HepG2 (cell line): ENCODE measurements around the gene SVOPL. TPM values are rescaled to one million over a fixed set of nuclear protein-coding genes. Genes with fewer than 3 reads are reported as not detected.

Experiments used
- ATAC-seq: fragments of 200-7000 bp; cut with Tn5 transposase; 3 replicates; pipeline ENCODE4 v1.9.1; 2020; ENCODE audit warnings: mild to moderate bottlenecking, moderate library complexity
- BruUV-seq: library from RNA; stranded (reverse); fragments of 400-500 nt; replicated peaks from 2 replicates; lab custom pipeline; 2021; lab: Mats Ljungman, UMichigan
- CTCF ChIA-PET: fragments of 300-600 bp; formaldehyde crosslinking; extraction: SDS; loops from one replicate; lab custom pipeline; 2021; ENCODE audit warnings: low total read pairs, inconsistent platforms, low intra/inter-chr PET ratio; lab: Yijun Ruan, JAX
- POLR2A ChIA-PET: fragments of 350-600 bp; sonication (Branson Sonifier 250); formaldehyde crosslinking; loops from one replicate; lab custom pipeline; 2020; ENCODE audit warnings: antibody characterized with exemption, inconsistent platforms; lab: Yijun Ruan, JAX
- DNase-seq: peaks from one replicate; pipeline ENCODE4 v3.0.0-alpha.2; 2015; ENCODE audit warnings: low spot score
- FAIRE-seq: peaks from 3 replicates; lab custom pipeline; 2011; peaks lifted over from hg19 to GRCh38; lab: Jason Lieb, UNC
- H2AFZ ChIP-seq: one replicate; pipeline ENCODE4 v1.6.1; 2011; ENCODE audit warnings: low read length, inconsistent platforms
- H3K27ac ChIP-seq: fragments of 300-600 bp; 3 replicates; pipeline ENCODE4 v1.8.0; 2011; ENCODE audit warnings: mixed run types, mild to moderate bottlenecking, mixed read lengths, low read length, inconsistent platforms; ENCODE audit not compliant: insufficient read depth; ENCODE audit errors: extremely low read length
- H3K27me3 ChIP-seq, 2 experiments: fragments of 200-600 bp in 1 of 2; 2 replicates in 1 of 2; 3 replicates in 1 of 2; pipeline versions ENCODE4 v1.6.0 to v1.8.0; 2011; ENCODE audit warnings: low read length in 2 of 2, mild to moderate bottlenecking in 2 of 2, moderate library complexity in 2 of 2, inconsistent platforms in 1 of 2; ENCODE audit not compliant: insufficient read depth in 2 of 2, control insufficient read depth in 1 of 2
- H3K36me3 ChIP-seq, 2 experiments: fragments of 200-600 bp in 1 of 2; replicated peaks in 1 of 2; 2 replicates in 1 of 2; 3 replicates in 1 of 2; pipeline versions ENCODE4 v1.5.1 to v1.8.0; 2011; ENCODE audit warnings: low read length in 2 of 2, inconsistent platforms in 1 of 2; ENCODE audit not compliant: insufficient read depth in 2 of 2, control insufficient read depth in 1 of 2
- H3K4me1 ChIP-seq: 2 replicates; pipeline ENCODE4 v1.5.1; 2012; ENCODE audit warnings: low read length, inconsistent platforms; ENCODE audit not compliant: insufficient read depth
- H3K4me2 ChIP-seq: 2 replicates; pipeline ENCODE4 v1.6.0; 2011; ENCODE audit warnings: low read depth, low read length, inconsistent platforms
- H3K4me3 ChIP-seq, 3 experiments: fragments of 200-600 bp in 1 of 3; sonication (generic), shearing (Covaris generic) in 1 of 3; replicated peaks in 1 of 3; 2 replicates each; pipeline ENCODE4 v1.5.1; 2011 to 2016; ENCODE audit warnings: low read length in 3 of 3, inconsistent platforms in 2 of 3, low read depth in 2 of 3, mild to moderate bottlenecking in 2 of 3, control low read depth in 1 of 3, mixed read lengths in 1 of 3; ENCODE audit not compliant: insufficient read depth in 1 of 3
- H3K79me2 ChIP-seq: one replicate; pipeline ENCODE4 v1.6.1; 2011; ENCODE audit warnings: low read length, inconsistent platforms; ENCODE audit not compliant: insufficient read depth
- H3K9ac ChIP-seq: 2 replicates; pipeline ENCODE4 v1.6.0; 2011; ENCODE audit warnings: mild to moderate bottlenecking, low read depth, low read length, inconsistent platforms; ENCODE audit not compliant: insufficient read depth
- H3K9me3 ChIP-seq: 2 replicates; pipeline ENCODE4 v1.5.1; 2012; ENCODE audit warnings: mild to moderate bottlenecking, low read length
- H4K20me1 ChIP-seq: 2 replicates; pipeline ENCODE4 v1.6.0; 2011; ENCODE audit warnings: inconsistent platforms, mild to moderate bottlenecking, low read length, moderate library complexity; ENCODE audit not compliant: insufficient read depth
- ARID3A ChIP-seq: IDR thresholded peaks from 2 replicates; pipeline ENCODE4 v1.6.1; 2012; ENCODE audit warnings: low read depth, low read length, improper control_type of control experiment
- ASH2L ChIP-seq: fragments of 300-600, 200-600 bp; sonication (generic); IDR thresholded peaks from 2 replicates; pipeline ENCODE4 v1.7.0; 2017; ENCODE audit warnings: low read depth, mild to moderate bottlenecking, moderate library complexity, mixed read lengths, low read length; ENCODE audit not compliant: insufficient read length
- ATF2 ChIP-seq: sonication (generic); formaldehyde crosslinking; IDR thresholded peaks from 2 replicates; pipeline ENCODE4 v1.4.0; 2020; ENCODE audit warnings: missing genetic modification reagents
- BRD4 ChIP-seq: sonication (generic); formaldehyde crosslinking; IDR thresholded peaks from 2 replicates; pipeline ENCODE4 v1.4.0; 2020; ENCODE audit warnings: missing genetic modification reagents
- CENPX ChIP-seq: sonication (generic); formaldehyde crosslinking; IDR thresholded peaks from 2 replicates; pipeline ENCODE4 v1.9.0; 2021; ENCODE audit warnings: mild to moderate bottlenecking, missing genetic modification reagents, moderate library complexity
- ELF4 ChIP-seq: sonication (generic); formaldehyde crosslinking; IDR thresholded peaks from 2 replicates; pipeline ENCODE4 v1.5.0; 2020; ENCODE audit warnings: missing genetic modification reagents, mild to moderate bottlenecking, moderate library complexity, borderline replicate concordance
- GATAD1 ChIP-seq: IDR thresholded peaks from 2 replicates; pipeline ENCODE4 v1.6.1; 2016; ENCODE audit warnings: missing genetic modification reagents, missing compliant biosample characterization
- HOXA7 ChIP-seq: sonication (generic); formaldehyde crosslinking; IDR thresholded peaks from 2 replicates; pipeline ENCODE4 v1.8.1; 2022; ENCODE audit warnings: mild to moderate bottlenecking, missing genetic modification reagents, moderate library complexity
- MED13 ChIP-seq: sonication (generic); formaldehyde crosslinking; IDR thresholded peaks from 2 replicates; pipeline ENCODE4 v1.5.0; 2020; ENCODE audit warnings: missing genetic modification reagents
- MTA1 ChIP-seq: sonication (generic); formaldehyde crosslinking; IDR thresholded peaks from 2 replicates; pipeline ENCODE4 v1.4.0; 2020; ENCODE audit warnings: missing genetic modification reagents, mild to moderate bottlenecking, borderline replicate concordance
- PAF1 ChIP-seq: IDR thresholded peaks from 2 replicates; pipeline ENCODE4 v1.6.1; 2016; ENCODE audit warnings: missing genetic modification reagents, missing compliant biosample characterization
- PHF21A ChIP-seq: sonication (generic); formaldehyde crosslinking; IDR thresholded peaks from 2 replicates; pipeline ENCODE4 v1.5.0; 2020; ENCODE audit warnings: mild to moderate bottlenecking, missing genetic modification reagents
- RORA ChIP-seq: sonication (generic); formaldehyde crosslinking; IDR thresholded peaks from 2 replicates; pipeline ENCODE4 v1.5.0; 2020; ENCODE audit warnings: mild to moderate bottlenecking, missing genetic modification reagents, moderate library complexity
- SETDB1 ChIP-seq: sonication (generic); formaldehyde crosslinking; IDR thresholded peaks from 2 replicates; pipeline ENCODE4 v1.5.1; 2020; ENCODE audit warnings: missing genetic modification reagents, mild to moderate bottlenecking, borderline replicate concordance
- THAP11 ChIP-seq: IDR thresholded peaks from 2 replicates; pipeline ENCODE4 v1.6.1; 2016; ENCODE audit warnings: missing biosample characterization, missing genetic modification reagents
- ZBTB21 ChIP-seq: sonication (generic); formaldehyde crosslinking; IDR thresholded peaks from 2 replicates; pipeline ENCODE4 v1.4.0; 2020; ENCODE audit warnings: missing genetic modification reagents
- ZBTB42 ChIP-seq: sonication (generic); formaldehyde crosslinking; IDR thresholded peaks from 2 replicates; pipeline ENCODE4 v1.5.0; 2020; ENCODE audit warnings: mild to moderate bottlenecking, missing genetic modification reagents
- ZIK1 ChIP-seq: sonication (generic); formaldehyde crosslinking; IDR thresholded peaks from 2 replicates; pipeline ENCODE4 v1.5.0; 2020; ENCODE audit warnings: mild to moderate bottlenecking, low read depth, missing genetic modification reagents, borderline replicate concordance
- ZNF225 ChIP-seq: sonication (generic); formaldehyde crosslinking; IDR thresholded peaks from 2 replicates; pipeline ENCODE4 v1.4.0; 2020; ENCODE audit warnings: mild to moderate bottlenecking, missing genetic modification reagents
- ZNF30 ChIP-seq: sonication (generic); formaldehyde crosslinking; IDR thresholded peaks from 2 replicates; pipeline ENCODE4 v1.5.0; 2020; ENCODE audit warnings: mild to moderate bottlenecking, missing genetic modification reagents
- ZNF530 ChIP-seq: sonication (generic); formaldehyde crosslinking; IDR thresholded peaks from 2 replicates; pipeline ENCODE4 v1.5.0; 2020; ENCODE audit warnings: low read depth, mild to moderate bottlenecking, missing genetic modification reagents
- ZNF749 ChIP-seq: sonication (generic); formaldehyde crosslinking; IDR thresholded peaks from 2 replicates; pipeline ENCODE4 v1.8.0; 2022; ENCODE audit warnings: mild to moderate bottlenecking, missing genetic modification reagents, moderate library complexity, borderline replicate concordance
- ZNF841 ChIP-seq: sonication (generic); formaldehyde crosslinking; IDR thresholded peaks from 2 replicates; pipeline ENCODE4 v1.8.1; 2023; ENCODE audit warnings: missing genetic modification reagents, borderline replicate concordance
- WGBS: methylation state at CpG from one replicate; pipeline ENCODE4 v1.1.6; 2017; ENCODE audit warnings: low lambda C conversion rate; 5-methylcytosine and 5-hydroxymethylcytosine counted together
- in situ Hi-C: cut with HindIII; loops from 2 replicates; pipeline ENCODE4 v1.10.0; 2017; ENCODE audit warnings: low pct_unique_long_range_greater_than_20kb; ENCODE audit not compliant: extremely low pct_ligation_motif_present
- intact Hi-C: fragments of 100-400 bp; cut with micrococcal nuclease; formaldehyde crosslinking; loops from one replicate; pipeline ENCODE4 v1.10.0; 2022; ENCODE audit not compliant: unreplicated experiment
- polyA plus RNA-seq, 8 experiments: library from polyadenylated mRNA; depleted of rRNA in 3 of 8; stranded (reverse) in 7 of 8; unstranded in 1 of 8; fragments of >200 nt; fragmentation: Illumina TruSeq in 4 of 8; extraction: Trizol in 4 of 8; gene quantifications; 2 replicates each; pipeline versions ENCODE4 v1.2.1 to v1.2.3, GENCODE V29; 2011 to 2016; ENCODE audit warnings: low read depth in 4 of 8, missing spikeins in 1 of 8, mixed read lengths in 1 of 8; ENCODE audit not compliant: insufficient read depth in 1 of 8
- total RNA-seq, 5 experiments: library from RNA; depleted of rRNA; stranded (reverse); fragments of >200 nt; fragmentation: Illumina TruSeq; extraction: Trizol; gene quantifications; 2 replicates each; pipeline ENCODE4 v1.2.3, GENCODE V29; 2016; ENCODE audit warnings: low read depth in 1 of 5

Gene SVOPL
- total and polyA plus RNA-seq, 2 of the 13 experiments (the other 11 are each of a cell fraction or from before 2014, with no cell fraction given) = not detected

GRCh38 chr7:138632384-138632783 is 68.8 kb downstream of the SVOPL start (continued):
- TF ChIP-seq MED13 = no peak
- no peak for TF ChIP-seq RORA (CRISPR knock-in tag)
- no peak for TF ChIP-seq SETDB1
- TF ChIP-seq ZNF530 (CRISPR knock-in tag) = no peak
- no peak for TF ChIP-seq ZIK1 (CRISPR knock-in tag)
- no peak for TF ChIP-seq ASH2L
- TF ChIP-seq, all 625 proteins: peak for 0

GRCh38 chr7:138630059-138630610 is 71.0 kb downstream of the SVOPL start:
- H4K20me1 ChIP-seq = no peaks in the 10 kb centered on the region
- peaks cover 0 to 7% of the 10 kb centered on the region in 2 experiments; a peak in 3 of 5 replicates for H3K27me3 ChIP-seq
- BruUV-seq = no TSS peak
- TF ChIP-seq THAP11 = no peak
- no peak for TF ChIP-seq PAF1 (CRISPR knock-in tag)
- TF ChIP-seq ZNF841 (CRISPR knock-in tag) = no peak
- TF ChIP-seq HOXA7 (CRISPR knock-in tag) = no peak
- TF ChIP-seq ZBTB21 (CRISPR knock-in tag) = no peak
- no peak for TF ChIP-seq GATAD1
- TF ChIP-seq PHF21A (CRISPR knock-in tag) = no peak
- no peak for TF ChIP-seq CENPX (CRISPR knock-in tag)
- no peak for TF ChIP-seq ELF4 (CRISPR knock-in tag)
- TF ChIP-seq MTA1 (CRISPR knock-in tag) = no peak
- no peak for TF ChIP-seq ARID3A
- TF ChIP-seq ATF2 (CRISPR knock-in tag) = no peak
- TF ChIP-seq ZNF30 (CRISPR knock-in tag) = no peak
- no peak for TF ChIP-seq ZNF749 (CRISPR knock-in tag)
- no peak for TF ChIP-seq ZBTB42 (CRISPR knock-in tag)
- no peak for TF ChIP-seq BRD4 (CRISPR knock-in tag)
- TF ChIP-seq ZNF225 (CRISPR knock-in tag) = no peak
- WGBS = 90% methylated on average over 8 of the region's 8 CpGs
- ATAC-seq = no peak
- no peak overlapping the region for H3K9ac ChIP-seq
- ChIA-PET CTCF (no interaction called here), POLR2A (no interaction called here)
- intact Hi-C loops = no loop called here
- H3K27ac ChIP-seq = no peak overlapping the region
- no peaks in the 10 kb centered on the region for H3K79me2 ChIP-seq
- in situ Hi-C loops = no loop called here
- FAIRE-seq = no peak
- H3K4me3 ChIP-seq = no peak overlapping the region
- no peaks in the 10 kb centered on the region for H3K9me3 ChIP-seq
- no peak overlapping the region for H3K4me2 ChIP-seq
- no peak overlapping the region for H2AFZ ChIP-seq
- H3K36me3 ChIP-seq = no peaks in the 10 kb centered on the region
- no peaks in the 10 kb centered on the region for H3K4me1 ChIP-seq
- DNase-seq = no peak
